ENCODE measurements around the gene C9orf72. TPM values are rescaled to one million over a fixed set of nuclear protein-coding genes. Genes with fewer than 3 reads are reported as not detected.

Gene C9orf72
- total and polyA plus RNA-seq, 12 donors, result 6.2 to 39.9 (median 16.1) TPM

DNA sequence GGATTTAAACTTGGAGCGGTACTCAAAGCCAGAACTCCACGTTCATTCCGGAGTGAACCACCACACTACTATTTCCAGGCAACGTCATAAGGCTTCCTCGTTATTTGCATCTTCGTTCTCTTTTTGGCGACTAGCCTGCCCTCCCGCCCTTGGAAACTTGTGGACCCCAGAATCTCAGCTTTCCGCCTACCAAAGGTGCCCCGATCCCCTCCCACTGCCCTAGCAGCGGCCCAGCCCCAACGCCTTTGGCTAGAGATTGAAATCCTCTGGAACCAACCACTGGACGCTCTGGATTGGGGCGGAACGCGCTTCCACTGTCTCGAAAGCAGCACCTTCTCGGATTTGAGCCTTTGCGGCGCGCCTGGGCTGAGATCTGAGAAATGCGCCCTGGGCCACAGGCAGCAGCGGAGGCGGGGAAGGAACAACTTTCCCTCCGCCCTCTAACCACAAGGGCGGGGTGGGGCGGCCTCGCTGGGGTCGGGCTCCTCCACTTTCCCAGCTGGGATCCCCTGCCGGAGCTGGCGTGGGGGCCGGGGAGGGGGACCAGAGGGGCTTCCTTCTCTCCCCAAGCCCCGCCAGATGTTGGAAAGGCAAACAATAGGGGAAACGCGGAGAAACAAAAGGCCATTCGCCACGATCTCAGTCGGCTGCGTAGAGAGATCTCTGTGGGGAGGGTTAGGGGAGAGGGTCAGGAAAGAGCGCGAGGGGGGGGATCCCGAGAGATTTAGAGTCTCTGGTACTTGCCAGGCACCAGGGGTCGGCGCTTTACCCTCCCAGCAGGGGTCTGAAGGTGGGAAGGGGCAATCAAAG lies 45.0 kb downstream of the C9orf72 start:
- intact Hi-C loops (cut with DNase I), result loop anchor here in 1 of 2 donors (5.0 kb wide), 2 partner anchors 66 to 191 kb away; no protein-coding TSS in a partner anchor
- peak overlapping the region in 4 of 5 donors; percentile 11 to 86 (median 74) for H3K27ac ChIP-seq
- TF ChIP-seq, protein P1, sequence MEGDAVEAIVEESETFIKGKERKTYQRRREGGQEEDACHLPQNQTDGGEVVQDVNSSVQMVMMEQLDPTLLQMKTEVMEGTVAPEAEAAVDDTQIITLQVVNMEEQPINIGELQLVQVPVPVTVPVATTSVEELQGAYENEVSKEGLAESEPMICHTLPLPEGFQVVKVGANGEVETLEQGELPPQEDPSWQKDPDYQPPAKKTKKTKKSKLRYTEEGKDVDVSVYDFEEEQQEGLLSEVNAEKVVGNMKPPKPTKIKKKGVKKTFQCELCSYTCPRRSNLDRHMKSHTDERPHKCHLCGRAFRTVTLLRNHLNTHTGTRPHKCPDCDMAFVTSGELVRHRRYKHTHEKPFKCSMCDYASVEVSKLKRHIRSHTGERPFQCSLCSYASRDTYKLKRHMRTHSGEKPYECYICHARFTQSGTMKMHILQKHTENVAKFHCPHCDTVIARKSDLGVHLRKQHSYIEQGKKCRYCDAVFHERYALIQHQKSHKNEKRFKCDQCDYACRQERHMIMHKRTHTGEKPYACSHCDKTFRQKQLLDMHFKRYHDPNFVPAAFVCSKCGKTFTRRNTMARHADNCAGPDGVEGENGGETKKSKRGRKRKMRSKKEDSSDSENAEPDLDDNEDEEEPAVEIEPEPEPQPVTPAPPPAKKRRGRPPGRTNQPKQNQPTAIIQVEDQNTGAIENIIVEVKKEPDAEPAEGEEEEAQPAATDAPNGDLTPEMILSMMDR (IDR thresholded peaks at IDR 0.05), result no peak
- peak in 1 of 2 donors; percentile 37 for TF ChIP-seq POLR2A (IDR thresholded peaks at IDR 0.05)
- peaks cover 0 to 11% of the 10 kb centered on the region in 2 donors for H3K4me1 ChIP-seq (replicated peaks in 1 of 2)
- H3K4me3 ChIP-seq, result peak overlapping the region; percentile 45 to 90 (median 64)
- H3K36me3 ChIP-seq (replicated peaks in 1 of 2), result no peaks in the 10 kb centered on the region
- 3 to 8% (median 4%) methylated on average over 32 to 44 of the region's 44 CpGs for WGBS, 4 donors
- H3K27me3 ChIP-seq, result no peaks in the 10 kb centered on the region
- peak; percentile 70 to 84 (median 77) for DNase-seq
- H3K9me3 ChIP-seq (replicated peaks in 1 of 3), result no peaks in the 10 kb centered on the region

DNA sequence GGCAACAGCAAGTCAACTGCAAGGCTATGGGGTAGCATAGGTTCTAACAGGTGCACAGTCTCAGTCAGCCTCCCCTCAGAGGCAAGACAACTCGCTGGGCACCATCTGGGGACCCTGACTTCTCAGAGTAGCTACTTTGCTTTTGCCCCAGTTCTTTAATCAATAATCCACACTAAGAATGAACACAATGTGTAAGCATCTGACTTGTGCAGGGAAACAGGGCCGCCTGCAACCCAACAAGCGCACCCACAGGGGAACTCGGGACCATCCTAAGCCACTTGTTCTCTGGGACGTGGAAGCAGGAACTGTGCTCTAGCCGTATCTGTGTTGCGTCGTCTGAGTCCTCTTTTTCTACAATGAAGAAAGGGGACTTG lies 45.6 kb downstream of the C9orf72 start:
- Histone ChIP-seq H3K9me3 (replicated peaks in 1 of 3) (no peaks in the 10 kb centered on the region), H3K36me3 (replicated peaks in 1 of 2) (no peaks in the 10 kb centered on the region), H3K27me3 (no peaks in the 10 kb centered on the region), H3K4me1 (replicated peaks in 1 of 2) (peaks cover 0 to 11% of the 10 kb centered on the region in 2 donors), H3K27ac (peak overlapping the region in 2 of 5 donors; percentile 80 to 86), H3K4me3 (peak overlapping the region in 1 of 4 donors; percentile 90)
- TF ChIP-seq POLR2A (IDR thresholded peaks at IDR 0.05), result no peak
- intact Hi-C loops (cut with DNase I), result loop anchor here in 1 of 2 donors (5.0 kb wide), 2 partner anchors 65 to 190 kb away; no protein-coding TSS in a partner anchor
- DNase-seq, result no peak
- 58 to 69% (median 59%) methylated on average over 8 of the region's 8 CpGs for WGBS, 4 donors

DNA sequence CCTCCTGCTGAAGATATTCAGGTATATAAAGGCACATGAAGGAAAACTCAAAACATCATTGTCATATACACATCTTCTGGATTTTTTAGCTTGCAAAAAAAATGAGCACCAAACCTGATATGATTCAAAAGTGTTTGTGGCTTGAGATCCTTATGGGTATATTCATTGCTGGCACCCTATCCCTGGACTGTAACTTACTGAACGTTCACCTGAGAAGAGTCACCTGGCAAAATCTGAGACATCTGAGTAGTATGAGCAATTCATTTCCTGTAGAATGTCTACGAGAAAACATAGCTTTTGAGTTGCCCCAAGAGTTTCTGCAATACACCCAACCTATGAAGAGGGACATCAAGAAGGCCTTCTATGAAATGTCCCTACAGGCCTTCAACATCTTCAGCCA lies 49.0 kb downstream of the C9orf72 start, which contains the start of gene IFNK:
TSS of gene IFNK (plus strand) at position 55 of the 400 bp plus-strand sequence. CDS start at position 102, 47 bp downstream.
- intact Hi-C loops (cut with DNase I), result no loop called here
- Histone ChIP-seq H3K4me1 (replicated peaks in 1 of 2) (peaks cover 0 to 5% of the 10 kb centered on the region in 2 donors), H3K27ac (no peak within 1 kb of the TSS), H3K27me3 (no peaks in the 10 kb centered on the region), H3K4me3 (no peak within 1 kb of the TSS), H3K36me3 (replicated peaks in 1 of 2) (no peaks in the 10 kb centered on the region), H3K9me3 (replicated peaks in 1 of 3) (no peaks in the 10 kb centered on the region)
- no peak for TF ChIP-seq POLR2A (IDR thresholded peaks at IDR 0.05)
- TF ChIP-seq, protein P1 (IDR thresholded peaks at IDR 0.05), result no peak
- DNase-seq, result no peak
- WGBS, 4 donors, result 91 to 97% (median 93%) methylated on average over 2 of the region's 2 CpGs

DNA sequence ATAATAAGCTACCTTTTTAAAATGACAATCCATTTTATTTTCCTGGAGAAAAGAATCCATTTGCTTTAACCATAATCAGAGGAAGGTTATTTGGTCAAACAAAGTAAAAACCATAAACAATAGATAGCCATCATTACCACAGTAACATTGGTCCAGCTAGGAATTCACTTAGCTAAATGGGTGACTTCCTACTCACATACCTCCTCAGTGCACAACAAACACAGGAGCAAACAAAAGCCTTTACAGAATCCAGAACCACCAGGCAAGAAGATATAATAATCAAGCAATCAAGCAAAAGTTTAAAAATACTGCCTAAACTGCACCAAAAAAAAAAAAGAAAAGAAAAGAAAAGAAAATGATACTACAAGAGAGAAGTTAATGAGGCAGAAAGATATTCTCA lies 50.1 kb downstream of the C9orf72 start:
- intact Hi-C loops (cut with DNase I), result no loop called here
- no peak overlapping the region for H3K27ac ChIP-seq
- no peak for TF ChIP-seq POLR2A (IDR thresholded peaks at IDR 0.05)
- TF ChIP-seq, protein P1 (IDR thresholded peaks at IDR 0.05), result no peak

More for the DNA sequence above, 50.1 kb downstream of the C9orf72 start:
- Histone ChIP-seq H3K36me3 (replicated peaks in 1 of 2) (no peaks in the 10 kb centered on the region), H3K4me3 (no peak overlapping the region), H3K4me1 (replicated peaks in 1 of 2) (peaks cover 0 to 5% of the 10 kb centered on the region in 2 donors), H3K27me3 (no peaks in the 10 kb centered on the region), H3K9me3 (replicated peaks in 1 of 3) (no peaks in the 10 kb centered on the region)
- DNase-seq, result no peak

Measured in adrenal gland (tissue), 12 donors.